Hepatocyte (in vitro differentiated cells): ENCODE data around the gene UAP1. TPM values are rescaled to one million over a fixed set of nuclear protein-coding genes. Genes with fewer than 3 reads are reported as not detected.

Source experiments
- DNase-seq: peaks from one replicate; pipeline ENCODE4 v3.0.0-alpha.2; 2016; ENCODE audit warnings: low spot score
- H2AFZ ChIP-seq: fragments of 200-600 bp; sonication (generic); 2 replicates; pipeline ENCODE4 v1.6.0; 2016; ENCODE audit warnings: antibody characterized with exemption, mild to moderate bottlenecking
- H3K27ac ChIP-seq: fragments of 200-600 bp; sonication (generic); 2 replicates; pipeline ENCODE4 v1.5.1; 2016; ENCODE audit warnings: mild to moderate bottlenecking
- H3K27me3 ChIP-seq: fragments of 200-600 bp; sonication (generic); 2 replicates; pipeline ENCODE4 v1.6.1; 2016
- H3K36me3 ChIP-seq: fragments of 200-600 bp; sonication (generic); replicated peaks from 2 replicates; pipeline ENCODE4 v1.5.1; 2016; ENCODE audit warnings: low read depth; ENCODE audit not compliant: insufficient read depth
- H3K4me1 ChIP-seq: fragments of 200-600 bp; sonication (generic); 2 replicates; pipeline ENCODE4 v1.5.1; 2016; ENCODE audit warnings: mild to moderate bottlenecking, moderate library complexity; ENCODE audit not compliant: insufficient read depth
- H3K4me2 ChIP-seq: fragments of 200-600 bp; sonication (generic); 2 replicates; pipeline ENCODE4 v1.6.0; 2016
- H3K4me3 ChIP-seq: fragments of 200-600 bp; sonication (generic); 2 replicates; pipeline ENCODE4 v1.5.1; 2016; ENCODE audit warnings: mild to moderate bottlenecking
- H3K79me2 ChIP-seq: fragments of 200-600 bp; sonication (generic); 2 replicates; pipeline ENCODE4 v1.6.0; 2017; ENCODE audit warnings: mild to moderate bottlenecking
- H3K9me2 ChIP-seq: fragments of 200-600 bp; sonication (generic); replicated peaks from 2 replicates; pipeline ENCODE4 v1.6.0; 2017; ENCODE audit warnings: mild to moderate bottlenecking; ENCODE audit not compliant: insufficient read depth
- H3K9me3 ChIP-seq: fragments of 200-600 bp; sonication (generic); 2 replicates; pipeline ENCODE4 v1.5.1; 2016; ENCODE audit warnings: low read depth, mild to moderate bottlenecking
- H4K20me1 ChIP-seq: fragments of 200-600 bp; sonication (generic); 2 replicates; pipeline ENCODE4 v1.6.0; 2016; ENCODE audit warnings: mild to moderate bottlenecking; ENCODE audit not compliant: insufficient read depth, poor library complexity, severe bottlenecking
- EZH2 ChIP-seq: fragments of 200-600 bp; sonication (generic); IDR thresholded peaks from 2 replicates; pipeline ENCODE4 v1.6.1; 2016; ENCODE audit warnings: antibody characterized with exemption, mild to moderate bottlenecking, borderline replicate concordance
- EZH2phosphoT487 ChIP-seq: fragments of 200-600 bp; sonication (generic); IDR thresholded peaks from one replicate; pipeline ENCODE4 v1.6.1; 2018; ENCODE audit warnings: antibody characterized with exemption, mild to moderate bottlenecking, low read depth, moderate library complexity; ENCODE audit not compliant: unreplicated experiment, severe bottlenecking
- WGBS: methylation state at CpG from one replicate; pipeline ENCODE4 v1.1.6; 2016; ENCODE audit warnings: low lambda C conversion rate; ENCODE audit errors: missing lambda C conversion rate; 5-methylcytosine and 5-hydroxymethylcytosine counted together
- polyA plus RNA-seq: library from polyadenylated mRNA; unstranded; fragments of >200 nt; fragmentation: Nextera tagmentation; extraction: Ambion mirVana; gene quantifications from 2 replicates; pipeline ENCODE4 v1.2.1, GENCODE V29; 2016
- total RNA-seq: library from RNA; depleted of rRNA; stranded (reverse); fragments of >200 nt; gene quantifications from 2 replicates; pipeline ENCODE4 v1.2.3, GENCODE V29; 2014
- TF ChIP-seq, protein P1 (sequence below): fragments of 200-600 bp; sonication (generic); IDR thresholded peaks from 2 replicates; pipeline ENCODE4 v1.5.1; 2016; ENCODE audit warnings: antibody characterized with exemption, mild to moderate bottlenecking; ENCODE audit not compliant: poor library complexity

UAP1 gene
- total and polyA plus RNA-seq, 2 experiments from 2014 or later: 57.4 to 65.2 TPM

DNA sequence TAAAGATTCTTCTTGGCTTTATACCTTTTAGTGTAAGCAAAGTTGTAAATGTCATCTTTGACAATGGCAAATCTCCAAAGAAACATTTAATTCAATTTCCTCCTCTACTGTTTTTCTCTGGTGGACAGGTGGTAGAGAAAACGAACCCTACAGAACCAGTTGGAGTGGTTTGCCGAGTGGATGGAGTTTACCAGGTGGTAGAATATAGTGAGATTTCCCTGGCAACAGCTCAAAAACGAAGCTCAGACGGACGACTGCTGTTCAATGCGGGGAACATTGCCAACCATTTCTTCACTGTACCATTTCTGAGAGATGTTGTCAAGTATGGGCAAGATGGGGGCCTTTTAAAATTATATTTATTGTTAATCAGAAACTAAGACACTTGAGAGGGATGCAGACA is 25.8 kb downstream of the UAP1 start:
- Histone ChIP-seq H3K79me2 (no peaks in the 10 kb centered on the region), H3K4me2 (no peak overlapping the region), H3K9me2 (no peaks in the 10 kb centered on the region), H2AFZ (no peak overlapping the region), H3K4me1 (no peaks in the 10 kb centered on the region), H3K27ac (no peak overlapping the region), H4K20me1 (no peaks in the 10 kb centered on the region), H3K36me3 (no peaks in the 10 kb centered on the region), H3K9me3 (no peaks in the 10 kb centered on the region), H3K27me3 (no peaks in the 10 kb centered on the region), H3K4me3 (no peak overlapping the region)
- WGBS: 80% methylated on average over 6 of the region's 6 CpGs
- no peak for DNase-seq
- TF ChIP-seq EZH2: no peak
- TF ChIP-seq, protein P1, sequence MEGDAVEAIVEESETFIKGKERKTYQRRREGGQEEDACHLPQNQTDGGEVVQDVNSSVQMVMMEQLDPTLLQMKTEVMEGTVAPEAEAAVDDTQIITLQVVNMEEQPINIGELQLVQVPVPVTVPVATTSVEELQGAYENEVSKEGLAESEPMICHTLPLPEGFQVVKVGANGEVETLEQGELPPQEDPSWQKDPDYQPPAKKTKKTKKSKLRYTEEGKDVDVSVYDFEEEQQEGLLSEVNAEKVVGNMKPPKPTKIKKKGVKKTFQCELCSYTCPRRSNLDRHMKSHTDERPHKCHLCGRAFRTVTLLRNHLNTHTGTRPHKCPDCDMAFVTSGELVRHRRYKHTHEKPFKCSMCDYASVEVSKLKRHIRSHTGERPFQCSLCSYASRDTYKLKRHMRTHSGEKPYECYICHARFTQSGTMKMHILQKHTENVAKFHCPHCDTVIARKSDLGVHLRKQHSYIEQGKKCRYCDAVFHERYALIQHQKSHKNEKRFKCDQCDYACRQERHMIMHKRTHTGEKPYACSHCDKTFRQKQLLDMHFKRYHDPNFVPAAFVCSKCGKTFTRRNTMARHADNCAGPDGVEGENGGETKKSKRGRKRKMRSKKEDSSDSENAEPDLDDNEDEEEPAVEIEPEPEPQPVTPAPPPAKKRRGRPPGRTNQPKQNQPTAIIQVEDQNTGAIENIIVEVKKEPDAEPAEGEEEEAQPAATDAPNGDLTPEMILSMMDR: no peak

DNA sequence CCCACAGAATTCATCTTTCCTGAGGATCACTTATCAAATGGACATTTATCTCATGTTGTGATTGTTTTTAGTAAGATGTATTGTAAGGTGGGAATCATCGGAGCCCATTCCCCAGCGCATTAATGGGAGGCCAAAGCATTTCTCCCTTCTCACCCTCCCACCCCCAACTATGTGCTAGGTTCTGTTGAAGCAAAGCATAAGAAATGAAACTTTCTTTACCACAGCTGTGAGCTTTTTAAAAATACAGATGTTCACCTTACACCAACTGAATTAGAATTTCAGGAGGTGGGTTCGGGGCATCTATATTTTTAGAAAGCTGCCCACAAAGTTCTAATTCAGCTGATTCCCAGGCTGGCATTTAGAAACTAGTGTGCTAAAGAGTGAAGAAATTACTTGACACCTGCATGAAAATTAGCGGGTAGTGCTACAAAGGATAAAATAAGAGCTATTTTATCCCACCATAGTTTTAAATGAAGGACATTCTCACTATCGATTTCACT is 26.3 kb downstream of the UAP1 start:
- TF ChIP-seq EZH2phosphoT487 (no peak), EZH2 (no peak)
- TF ChIP-seq, protein P1: no peak
- no peak overlapping the region for H3K27ac ChIP-seq
- no peak overlapping the region for H3K4me2 ChIP-seq
- no peaks in the 10 kb centered on the region for H3K36me3 ChIP-seq
- no peak overlapping the region for H3K4me3 ChIP-seq
- no peak for DNase-seq
- no peaks in the 10 kb centered on the region for H3K27me3 ChIP-seq
- H3K79me2 ChIP-seq: no peaks in the 10 kb centered on the region
- no peaks in the 10 kb centered on the region for H4K20me1 ChIP-seq
- no peaks in the 10 kb centered on the region for H3K9me3 ChIP-seq
- no peaks in the 10 kb centered on the region for H3K4me1 ChIP-seq
- WGBS: 98% methylated on average over 5 of the region's 5 CpGs
- no peaks in the 10 kb centered on the region for H3K9me2 ChIP-seq
- H2AFZ ChIP-seq: no peak overlapping the region

DNA sequence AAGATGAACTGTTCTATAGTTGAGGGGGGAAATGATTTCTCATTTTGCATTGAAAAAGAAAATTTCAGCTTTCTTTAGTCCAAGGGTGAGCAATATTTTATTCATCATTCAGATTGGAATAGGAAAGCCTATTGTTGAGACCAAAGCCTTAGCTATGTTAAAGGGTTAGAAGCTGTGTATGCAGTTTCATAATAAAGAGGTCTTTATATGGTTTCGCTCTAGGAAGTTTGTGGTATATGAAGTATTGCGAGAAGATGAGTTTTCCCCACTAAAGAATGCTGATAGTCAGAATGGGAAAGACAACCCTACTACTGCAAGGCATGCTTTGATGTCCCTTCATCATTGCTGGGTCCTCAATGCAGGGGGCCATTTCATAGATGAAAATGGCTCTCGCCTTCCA is 28.6 kb downstream of the UAP1 start:
- 100% methylated on average over 3 of the region's 3 CpGs for WGBS
- Histone ChIP-seq H4K20me1 (no peaks in the 10 kb centered on the region), H3K9me3 (no peaks in the 10 kb centered on the region), H3K9me2 (no peaks in the 10 kb centered on the region), H3K4me1 (no peaks in the 10 kb centered on the region), H3K36me3 (no peaks in the 10 kb centered on the region), H3K4me2 (no peak overlapping the region), H3K4me3 (no peak overlapping the region), H3K79me2 (no peaks in the 10 kb centered on the region), H2AFZ (no peak overlapping the region), H3K27me3 (no peaks in the 10 kb centered on the region), H3K27ac (no peak overlapping the region)
- no peak for DNase-seq
- TF ChIP-seq EZH2phosphoT487 (no peak), EZH2 (no peak)
- TF ChIP-seq, protein P1: no peak

DNA sequence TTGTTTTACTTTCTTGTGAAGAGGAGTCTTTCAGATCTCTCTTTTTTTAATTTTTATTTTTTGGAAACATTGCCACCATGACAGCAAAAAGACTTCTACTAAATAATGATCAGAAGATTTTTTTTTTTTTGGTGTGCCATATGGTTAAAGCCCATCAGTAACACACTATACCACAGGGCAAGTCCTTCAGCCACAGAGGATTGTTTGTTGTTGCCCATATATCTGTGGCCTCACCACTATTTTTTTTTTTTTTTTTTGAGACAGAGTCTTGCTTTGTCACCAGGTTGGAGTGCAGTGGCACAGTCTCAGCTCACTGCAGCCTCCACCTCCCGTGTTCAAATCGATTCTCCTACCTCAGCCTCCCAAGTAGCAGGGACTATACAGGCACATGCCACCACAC is 29.2 kb downstream of the UAP1 start:
- no peak for TF ChIP-seq EZH2
- Histone ChIP-seq H3K79me2 (no peaks in the 10 kb centered on the region), H3K36me3 (no peaks in the 10 kb centered on the region), H3K4me2 (no peak overlapping the region), H4K20me1 (no peaks in the 10 kb centered on the region), H3K27me3 (no peaks in the 10 kb centered on the region), H2AFZ (no peak overlapping the region), H3K4me3 (no peak overlapping the region), H3K4me1 (no peaks in the 10 kb centered on the region), H3K9me3 (no peaks in the 10 kb centered on the region), H3K9me2 (no peaks in the 10 kb centered on the region), H3K27ac (no peak overlapping the region)
- 100% methylated on average over 2 of the region's 2 CpGs for WGBS
- DNase-seq: no peak
